HCT116 (cell line): ENCODE results near the gene MYCL. TPM values are rescaled to one million over a fixed set of nuclear protein-coding genes. Genes with fewer than 3 reads are reported as not detected.

Experiments used
- ATAC-seq: fragments of 200-7000 bp; cut with Tn5 transposase; 2 replicates; pipeline ENCODE4 v1.9.1; 2020; ENCODE audit warnings: mild to moderate bottlenecking, moderate library complexity
- BruUV-seq: library from RNA; stranded (reverse); fragments of 400-500 nt; replicated peaks from 2 replicates; lab custom pipeline; 2021; lab: Mats Ljungman, UMichigan
- CTCF ChIA-PET: fragments of 300-600 bp; sonication (Branson Sonifier 250); formaldehyde crosslinking; loops from one replicate; lab custom pipeline; 2021; ENCODE audit warnings: antibody characterized with exemption; lab: Charles Lee
- POLR2A ChIA-PET: fragments of 300-600, 350-600 bp; sonication (Branson Sonifier 250); formaldehyde crosslinking; loops from one replicate; lab custom pipeline; 2021; ENCODE audit warnings: antibody characterized with exemption; lab: Charles Lee
- RAD21 ChIA-PET, 2 experiments: fragments of 300-600 bp; sonication (Branson Sonifier 250); formaldehyde crosslinking; loops; one replicate each; lab custom pipeline; 2023; ENCODE audit warnings: low total read pairs in 2 of 2; ENCODE audit not compliant: uncharacterized antibody in 2 of 2, unreplicated experiment in 2 of 2, low non-redundant PET in 1 of 2; lab: Charles Lee
- DNase-seq: peaks from one replicate; pipeline ENCODE4 v3.0.0-alpha.2; 2010; ENCODE audit warnings: low read depth, low spot score
- H2AFZ ChIP-seq: fragments of 200-600 bp; shearing (Covaris generic), sonication (generic); 2 replicates; pipeline ENCODE4 v1.6.1; 2017; ENCODE audit warnings: low read depth, mixed run types, mixed read lengths, antibody characterized with exemption, low read length; ENCODE audit not compliant: poor library complexity, severe bottlenecking
- H3K27ac ChIP-seq: 2 replicates; pipeline ENCODE4 v1.5.1; 2012; ENCODE audit warnings: low read depth, low read length
- H3K27me3 ChIP-seq: fragments of 200-600 bp; sonication (generic); 2 replicates; pipeline ENCODE4 v1.6.1; 2016; ENCODE audit warnings: mixed run types, low read length, mixed read lengths; ENCODE audit not compliant: insufficient read depth
- H3K36me3 ChIP-seq, 2 experiments: fragments of 200-500 bp in 1 of 2; fragments of 200-600 bp in 1 of 2; sonication (Bioruptor generic) in 1 of 2; sonication (generic) in 1 of 2; 2 replicates each; pipeline versions ENCODE4 v1.5.1 to v1.6.1; 2014 to 2016; ENCODE audit warnings: low read length in 2 of 2, inconsistent platforms in 1 of 2, mixed read lengths in 1 of 2, mixed run types in 1 of 2; ENCODE audit not compliant: insufficient read depth in 2 of 2, control insufficient read depth in 1 of 2
- H3K4me1 ChIP-seq, 2 experiments: fragments of 200-600 bp in 1 of 2; sonication (generic) in 1 of 2; 2 replicates each; pipeline versions ENCODE4 v1.5.1 to v1.6.1; 2012 to 2017; ENCODE audit warnings: low read length in 2 of 2, inconsistent platforms in 1 of 2, mild to moderate bottlenecking in 1 of 2, mixed read lengths in 1 of 2, mixed run types in 1 of 2, moderate library complexity in 1 of 2; ENCODE audit not compliant: insufficient read depth in 2 of 2, control insufficient read depth in 1 of 2
- H3K4me2 ChIP-seq: fragments of 200-600 bp; sonication (generic); 2 replicates; pipeline ENCODE4 v1.6.1; 2017; ENCODE audit warnings: mixed run types, low read length, mixed read lengths
- H3K4me3 ChIP-seq, 2 experiments: fragments of 200-600 bp in 1 of 2; sonication (generic) in 1 of 2; replicated peaks in 1 of 2; 2 replicates each; pipeline ENCODE4 v1.5.1; 2011 to 2016; ENCODE audit warnings: low read length in 2 of 2, control low read depth in 1 of 2, low read depth in 1 of 2, mild to moderate bottlenecking in 1 of 2, mixed read lengths in 1 of 2, mixed run types in 1 of 2
- H3K79me2 ChIP-seq: fragments of 200-600 bp; sonication (generic); 2 replicates; pipeline ENCODE4 v1.6.1; 2017; ENCODE audit warnings: mild to moderate bottlenecking, mixed run types, low read length, moderate library complexity, mixed read lengths; ENCODE audit not compliant: insufficient read depth
- H3K9ac ChIP-seq: fragments of 200-600 bp; sonication (generic); 2 replicates; pipeline ENCODE4 v1.6.1; 2016; ENCODE audit warnings: low read length, mixed read lengths
- H3K9me2 ChIP-seq: fragments of 200-600 bp; sonication (generic), shearing (Covaris generic); 2 replicates; pipeline ENCODE4 v1.6.1; 2017; ENCODE audit warnings: mixed run types, mild to moderate bottlenecking, moderate library complexity; ENCODE audit not compliant: insufficient read depth
- H3K9me3 ChIP-seq, 2 experiments: fragments of 200-500 bp in 1 of 2; fragments of 200-600 bp in 1 of 2; sonication (Bioruptor generic) in 1 of 2; sonication (generic) in 1 of 2; 2 replicates each; pipeline ENCODE4 v1.6.1; 2014 to 2017; ENCODE audit warnings: low read length in 2 of 2, mixed read lengths in 2 of 2, inconsistent platforms in 1 of 2, low read depth in 1 of 2, mild to moderate bottlenecking in 1 of 2, mixed run types in 1 of 2, moderate library complexity in 1 of 2; ENCODE audit not compliant: control insufficient read depth in 1 of 2, insufficient read depth in 1 of 2
- H4K20me1 ChIP-seq: fragments of 200-600 bp; sonication (generic), shearing (Covaris generic); 2 replicates; pipeline ENCODE4 v1.6.1; 2017; ENCODE audit warnings: mixed run types, mild to moderate bottlenecking, moderate library complexity; ENCODE audit not compliant: insufficient read depth
- CBX3 ChIP-seq: IDR thresholded peaks from 2 replicates; pipeline ENCODE4 v1.6.1; 2012; ENCODE audit warnings: low read depth
- CEBPB ChIP-seq: IDR thresholded peaks from 2 replicates; pipeline ENCODE4 v1.6.1; 2012; ENCODE audit warnings: low read depth
- EGR1 ChIP-seq: IDR thresholded peaks from 2 replicates; pipeline ENCODE4 v1.6.1; 2012; ENCODE audit warnings: low read depth
- ELF1 ChIP-seq: IDR thresholded peaks from 2 replicates; pipeline ENCODE4 v1.6.1; 2012; ENCODE audit warnings: low read depth, borderline replicate concordance
- EZH2 ChIP-seq: fragments of 200-600 bp; sonication (generic); IDR thresholded peaks from 2 replicates; pipeline ENCODE4 v1.6.1; 2017; ENCODE audit warnings: antibody characterized with exemption, mixed run types
- EZH2phosphoT487 ChIP-seq: fragments of 200-600 bp; IDR thresholded peaks from 2 replicates; pipeline ENCODE4 v1.6.1; 2018; ENCODE audit warnings: antibody characterized with exemption, borderline replicate concordance
- FOSL1 ChIP-seq: IDR thresholded peaks from 2 replicates; pipeline ENCODE4 v1.6.1; 2012; ENCODE audit warnings: low read depth
- JUND ChIP-seq: IDR thresholded peaks from 2 replicates; pipeline ENCODE4 v1.6.1; 2012
- POLR2A ChIP-seq: IDR thresholded peaks from 2 replicates; pipeline ENCODE4 v1.7.0; 2011; ENCODE audit warnings: borderline replicate concordance; ENCODE audit not compliant: insufficient read depth, insufficient read length; ENCODE audit errors: extremely low read depth
- POLR2AphosphoS5 ChIP-seq: IDR thresholded peaks from 2 replicates; pipeline ENCODE4 v1.6.1; 2011; ENCODE audit warnings: mild to moderate bottlenecking, low read depth, low read length, moderate library complexity
- RAD21 ChIP-seq: IDR thresholded peaks from 2 replicates; pipeline ENCODE4 v1.6.1; 2012; ENCODE audit warnings: low read depth, mild to moderate bottlenecking
- SIN3A ChIP-seq: IDR thresholded peaks from 2 replicates; pipeline ENCODE4 v1.6.1; 2012; ENCODE audit warnings: low read depth
- SP1 ChIP-seq: IDR thresholded peaks from 2 replicates; pipeline ENCODE4 v1.6.1; 2012; ENCODE audit warnings: low read depth
- SRF ChIP-seq: IDR thresholded peaks from 2 replicates; pipeline ENCODE4 v1.6.1; 2012; ENCODE audit warnings: low read depth
- TCF7L2 ChIP-seq: IDR thresholded peaks from 2 replicates; pipeline ENCODE4 v1.7.0; 2011; ENCODE audit warnings: borderline replicate concordance, inconsistent platforms; ENCODE audit not compliant: insufficient read depth, insufficient read length; ENCODE audit errors: extremely low read depth
- ZNF274 ChIP-seq: fragments of 200-500 bp; sonication (Bioruptor generic); IDR thresholded peaks from 2 replicates; pipeline ENCODE4 v1.6.1; 2014; ENCODE audit warnings: mild to moderate bottlenecking, low read depth, low read length, inconsistent platforms
- intact Hi-C: fragments of 100-400 bp; cut with micrococcal nuclease; formaldehyde crosslinking; loops from 2 replicates; pipeline ENCODE4 v1.10.0; 2022
- total RNA-seq: library from RNA; stranded (reverse); gene quantifications from one replicate; pipeline ENCODE4 v1.2.1, GENCODE V29; 2021; ENCODE audit not compliant: unreplicated experiment
- TF ChIP-seq, protein P1 (sequence below): IDR thresholded peaks from 2 replicates; pipeline ENCODE4 v1.6.1; 2012
- TF ChIP-seq, protein P2 (sequence below): IDR thresholded peaks from 2 replicates; pipeline ENCODE4 v1.6.1; 2012
- TF ChIP-seq, protein P3 (sequence below): IDR thresholded peaks from 2 replicates; pipeline ENCODE4 v1.6.1; 2012; ENCODE audit warnings: low read depth

Gene MYCL
- total RNA-seq, 1 experiment from 2014 or later, result 10.0 TPM

DNA sequence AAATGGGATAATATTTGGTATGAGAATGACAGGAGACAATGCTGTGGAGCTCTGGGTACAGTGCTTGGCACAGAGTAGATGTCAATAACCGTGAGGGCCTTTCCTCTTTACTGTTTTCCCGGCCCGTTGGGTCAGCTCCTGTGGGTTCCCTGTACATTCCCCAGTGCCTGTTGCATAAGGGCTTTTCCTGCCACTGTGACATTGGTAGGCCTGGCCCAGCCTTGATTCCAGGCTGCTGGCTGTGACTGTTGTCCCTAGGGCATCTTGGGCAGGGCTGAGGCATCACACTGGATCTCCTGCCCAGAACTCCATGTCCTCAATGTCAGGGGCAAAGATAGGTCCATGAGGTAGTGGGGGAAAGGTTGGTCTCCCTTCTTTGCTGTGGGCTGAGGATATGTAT lies 25.8 kb upstream of the MYCL start:
- Histone ChIP-seq H3K79me2 (no peaks in the 10 kb centered on the region), H3K9me3 (no peaks in the 10 kb centered on the region), H3K36me3 (no peaks in the 10 kb centered on the region), H3K4me2 (no peak overlapping the region), H3K27me3 (no peaks in the 10 kb centered on the region), H4K20me1 (no peaks in the 10 kb centered on the region), H3K27ac (no peak overlapping the region), H3K4me1 (no peaks in the 10 kb centered on the region), H3K4me3 (no peak overlapping the region), H3K9ac (no peak overlapping the region), H2AFZ (no peak overlapping the region), H3K9me2 (no peaks in the 10 kb centered on the region)
- CTCF ChIA-PET, result no interaction called here
- TF ChIP-seq EGR1 (no peak), EZH2 (no peak), RAD21 (no peak), SIN3A (no peak), POLR2AphosphoS5 (no peak), ZNF274 (no peak), EZH2phosphoT487 (no peak), CBX3 (no peak), CEBPB (no peak)
- TF ChIP-seq, protein P1, sequence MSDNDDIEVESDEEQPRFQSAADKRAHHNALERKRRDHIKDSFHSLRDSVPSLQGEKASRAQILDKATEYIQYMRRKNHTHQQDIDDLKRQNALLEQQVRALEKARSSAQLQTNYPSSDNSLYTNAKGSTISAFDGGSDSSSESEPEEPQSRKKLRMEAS, result no peak
- TF ChIP-seq, protein P2, sequence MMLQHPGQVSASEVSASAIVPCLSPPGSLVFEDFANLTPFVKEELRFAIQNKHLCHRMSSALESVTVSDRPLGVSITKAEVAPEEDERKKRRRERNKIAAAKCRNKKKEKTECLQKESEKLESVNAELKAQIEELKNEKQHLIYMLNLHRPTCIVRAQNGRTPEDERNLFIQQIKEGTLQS, result no peak
- RAD21 ChIA-PET, result no interaction called here
- BruUV-seq, result no TSS peak
- POLR2A ChIA-PET, result no interaction called here
- ATAC-seq, result no peak
- DNase-seq, result no peak
- intact Hi-C loops, result no loop called here

DNA sequence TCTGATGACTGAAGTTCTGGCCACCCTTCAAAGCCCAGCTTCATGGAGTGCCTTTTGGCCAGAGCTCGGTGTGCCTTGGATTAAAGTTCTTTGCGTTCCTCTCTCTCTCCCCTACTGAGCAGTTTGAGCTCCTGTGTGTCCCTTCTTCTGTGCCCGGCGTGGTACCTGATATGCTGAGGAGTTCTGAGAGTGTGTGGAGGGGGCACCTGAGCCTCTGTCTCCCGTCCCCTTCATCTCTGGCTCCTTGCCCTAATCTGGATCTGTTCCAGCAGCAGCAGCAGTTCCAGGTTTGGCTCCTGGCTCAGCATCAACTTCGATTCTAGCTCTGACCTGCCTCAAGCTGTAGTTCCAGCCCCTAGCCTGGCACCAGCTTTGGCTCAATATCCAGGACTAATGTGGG lies 25.1 kb upstream of the MYCL start:
- intact Hi-C loops, result no loop called here
- ATAC-seq (no peak), DNase-seq (no peak)
- Histone ChIP-seq H3K4me2 (no peak overlapping the region), H3K79me2 (no peaks in the 10 kb centered on the region), H4K20me1 (no peaks in the 10 kb centered on the region), H3K27ac (no peak overlapping the region), H3K9me3 (no peaks in the 10 kb centered on the region), H2AFZ (no peak overlapping the region), H3K27me3 (no peaks in the 10 kb centered on the region), H3K9ac (no peak overlapping the region), H3K4me1 (no peaks in the 10 kb centered on the region), H3K36me3 (no peaks in the 10 kb centered on the region), H3K9me2 (no peaks in the 10 kb centered on the region), H3K4me3 (no peak overlapping the region)
- no TSS peak for BruUV-seq
- POLR2A ChIA-PET, result no interaction called here
- CTCF ChIA-PET, result no interaction called here
- TF ChIP-seq SP1, result no peak
- TF ChIP-seq JUND, result no peak
- TF ChIP-seq CEBPB, result no peak
- TF ChIP-seq FOSL1, result no peak
- TF ChIP-seq TCF7L2, result no peak
- TF ChIP-seq SRF, result no peak
- no peak for TF ChIP-seq ELF1
- TF ChIP-seq EZH2phosphoT487, result no peak
- TF ChIP-seq POLR2A, result no peak
- no peak for TF ChIP-seq ZNF274
- TF ChIP-seq POLR2AphosphoS5, result no peak
- TF ChIP-seq RAD21, result no peak
- TF ChIP-seq, protein P3, sequence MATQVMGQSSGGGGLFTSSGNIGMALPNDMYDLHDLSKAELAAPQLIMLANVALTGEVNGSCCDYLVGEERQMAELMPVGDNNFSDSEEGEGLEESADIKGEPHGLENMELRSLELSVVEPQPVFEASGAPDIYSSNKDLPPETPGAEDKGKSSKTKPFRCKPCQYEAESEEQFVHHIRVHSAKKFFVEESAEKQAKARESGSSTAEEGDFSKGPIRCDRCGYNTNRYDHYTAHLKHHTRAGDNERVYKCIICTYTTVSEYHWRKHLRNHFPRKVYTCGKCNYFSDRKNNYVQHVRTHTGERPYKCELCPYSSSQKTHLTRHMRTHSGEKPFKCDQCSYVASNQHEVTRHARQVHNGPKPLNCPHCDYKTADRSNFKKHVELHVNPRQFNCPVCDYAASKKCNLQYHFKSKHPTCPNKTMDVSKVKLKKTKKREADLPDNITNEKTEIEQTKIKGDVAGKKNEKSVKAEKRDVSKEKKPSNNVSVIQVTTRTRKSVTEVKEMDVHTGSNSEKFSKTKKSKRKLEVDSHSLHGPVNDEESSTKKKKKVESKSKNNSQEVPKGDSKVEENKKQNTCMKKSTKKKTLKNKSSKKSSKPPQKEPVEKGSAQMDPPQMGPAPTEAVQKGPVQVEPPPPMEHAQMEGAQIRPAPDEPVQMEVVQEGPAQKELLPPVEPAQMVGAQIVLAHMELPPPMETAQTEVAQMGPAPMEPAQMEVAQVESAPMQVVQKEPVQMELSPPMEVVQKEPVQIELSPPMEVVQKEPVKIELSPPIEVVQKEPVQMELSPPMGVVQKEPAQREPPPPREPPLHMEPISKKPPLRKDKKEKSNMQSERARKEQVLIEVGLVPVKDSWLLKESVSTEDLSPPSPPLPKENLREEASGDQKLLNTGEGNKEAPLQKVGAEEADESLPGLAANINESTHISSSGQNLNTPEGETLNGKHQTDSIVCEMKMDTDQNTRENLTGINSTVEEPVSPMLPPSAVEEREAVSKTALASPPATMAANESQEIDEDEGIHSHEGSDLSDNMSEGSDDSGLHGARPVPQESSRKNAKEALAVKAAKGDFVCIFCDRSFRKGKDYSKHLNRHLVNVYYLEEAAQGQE, result no peak
- no peak for TF ChIP-seq CBX3
- TF ChIP-seq EZH2, result no peak
- RAD21 ChIA-PET, result no interaction called here
